Measurements from ENCODE around the gene TBC1D23. TPM values are rescaled to one million over a fixed set of nuclear protein-coding genes. Genes with fewer than 3 reads are reported as not detected.
A peak's percentile ranks its signal among the peaks of the same experiment; 100 is the strongest.
"Not testable (repeated sequence)": the region's sequence is repeated elsewhere in the genome, so short reads cannot be mapped to it uniquely, and the experiment has no call there.

Gene TBC1D23
- total and polyA plus RNA-seq, 7 donors: 9.9 to 47.8 (median 36.9) TPM

DNA sequence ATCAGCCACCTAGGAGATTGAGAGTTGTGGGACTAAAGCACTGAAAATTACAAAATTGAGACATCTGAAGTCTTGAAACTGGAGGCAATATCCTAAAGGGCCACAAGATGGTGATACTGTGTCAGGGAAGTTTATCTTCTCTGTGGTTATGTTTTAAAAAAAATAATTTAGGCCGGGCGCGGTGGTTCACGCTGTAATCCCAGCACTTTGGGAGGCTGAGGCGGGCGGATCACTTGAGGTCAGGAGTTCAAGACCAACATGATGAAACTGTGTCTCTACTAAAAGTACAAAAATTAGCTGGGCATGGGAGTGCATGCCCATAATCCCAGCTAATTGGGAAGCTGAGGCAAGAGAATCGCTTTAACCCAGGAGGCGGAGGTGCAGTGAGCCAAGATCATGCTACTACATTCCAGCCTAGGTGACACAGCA, 55.9 kb downstream of the TBC1D23 start:
- Histone ChIP-seq H3K9me3 (no peaks in the 10 kb centered on the region), H3K4me3 (no peak overlapping the region), H3K27ac (no peak overlapping the region), H3K36me3 (ENCODE audit: insufficient read depth in 1 of 2, low read depth in 1 of 2) (peaks cover 0 to 97% of the 10 kb centered on the region in 2 donors), H3K27me3 (ENCODE audit: insufficient read depth in 3 of 3, low read length in 2 of 3) (no peaks in the 10 kb centered on the region), H3K4me1 (no peaks in the 10 kb centered on the region)
- intact Hi-C loops (cut with DNase I): loop anchor here in 1 of 2 donors (5.0 kb wide), 1 partner anchor 271 kb away; no protein-coding TSS in a partner anchor
- ATAC-seq (peak; percentile 68 to 84 (median 74)), DNase-seq (peak in 1 of 2 donors; percentile 63)
- TF ChIP-seq, protein P1, sequence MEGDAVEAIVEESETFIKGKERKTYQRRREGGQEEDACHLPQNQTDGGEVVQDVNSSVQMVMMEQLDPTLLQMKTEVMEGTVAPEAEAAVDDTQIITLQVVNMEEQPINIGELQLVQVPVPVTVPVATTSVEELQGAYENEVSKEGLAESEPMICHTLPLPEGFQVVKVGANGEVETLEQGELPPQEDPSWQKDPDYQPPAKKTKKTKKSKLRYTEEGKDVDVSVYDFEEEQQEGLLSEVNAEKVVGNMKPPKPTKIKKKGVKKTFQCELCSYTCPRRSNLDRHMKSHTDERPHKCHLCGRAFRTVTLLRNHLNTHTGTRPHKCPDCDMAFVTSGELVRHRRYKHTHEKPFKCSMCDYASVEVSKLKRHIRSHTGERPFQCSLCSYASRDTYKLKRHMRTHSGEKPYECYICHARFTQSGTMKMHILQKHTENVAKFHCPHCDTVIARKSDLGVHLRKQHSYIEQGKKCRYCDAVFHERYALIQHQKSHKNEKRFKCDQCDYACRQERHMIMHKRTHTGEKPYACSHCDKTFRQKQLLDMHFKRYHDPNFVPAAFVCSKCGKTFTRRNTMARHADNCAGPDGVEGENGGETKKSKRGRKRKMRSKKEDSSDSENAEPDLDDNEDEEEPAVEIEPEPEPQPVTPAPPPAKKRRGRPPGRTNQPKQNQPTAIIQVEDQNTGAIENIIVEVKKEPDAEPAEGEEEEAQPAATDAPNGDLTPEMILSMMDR (IDR thresholded peaks at IDR 0.05): peak; percentile 64
- 46 to 59% (median 50%) methylated on average over 8 of the region's 8 CpGs for WGBS, 3 donors

DNA sequence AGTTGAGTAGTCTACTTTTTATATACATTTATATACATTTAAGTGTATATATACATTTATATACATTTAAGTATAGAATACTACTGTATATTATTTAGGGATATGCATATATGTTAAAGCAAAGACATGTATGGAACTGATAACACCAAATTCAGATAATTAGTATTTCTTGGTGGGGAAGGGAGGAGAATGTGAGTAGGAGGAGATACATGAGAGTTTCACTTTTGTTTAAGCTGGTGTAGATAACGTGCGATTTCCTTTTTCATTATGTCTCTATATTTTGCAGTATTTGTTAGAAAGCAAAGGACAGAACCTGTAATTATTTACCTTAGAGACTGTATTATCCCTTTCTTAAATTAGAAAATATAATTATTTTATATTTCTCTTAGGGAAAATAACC, 57.1 kb downstream of the TBC1D23 start:
- Histone ChIP-seq H3K36me3 (ENCODE audit: insufficient read depth in 1 of 2, low read depth in 1 of 2) (peaks cover 0 to 97% of the 10 kb centered on the region in 2 donors), H3K27ac (no peak overlapping the region), H3K4me3 (no peak overlapping the region), H3K4me1 (no peaks in the 10 kb centered on the region), H3K9me3 (no peaks in the 10 kb centered on the region), H3K27me3 (ENCODE audit: insufficient read depth in 3 of 3, low read length in 2 of 3) (no peaks in the 10 kb centered on the region)
- TF ChIP-seq, protein P1 (IDR thresholded peaks at IDR 0.05): no peak
- no peak for ATAC-seq
- 87 to 91% (median 89%) methylated on average over 2 of the region's 2 CpGs for WGBS, 3 donors
- intact Hi-C loops (cut with DNase I): loop anchor here in 1 of 2 donors (5.0 kb wide), 1 partner anchor 269 kb away; no protein-coding TSS in a partner anchor
- DNase-seq: no peak

DNA sequence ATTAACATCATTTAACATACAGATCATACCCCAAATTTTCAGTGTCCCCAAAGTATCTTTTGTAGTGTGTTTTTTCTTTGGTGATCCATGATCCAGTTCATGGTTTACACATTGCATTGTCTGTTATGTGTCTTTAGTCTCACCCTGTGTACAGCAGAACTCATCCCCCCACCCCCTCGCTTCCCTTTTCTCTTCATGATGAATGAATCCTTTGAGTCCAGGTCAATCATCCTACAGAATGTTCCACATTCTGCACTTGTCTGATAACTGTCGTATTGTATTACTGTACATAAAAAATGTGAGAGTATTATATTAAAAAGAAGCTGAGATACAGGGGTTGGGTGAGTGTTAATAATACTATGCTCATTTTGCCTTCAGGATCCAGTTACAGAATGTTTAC, 59.2 kb downstream of the TBC1D23 start:
- DNase-seq (no peak), ATAC-seq (no peak)
- no peaks in the 10 kb centered on the region for H3K27me3 ChIP-seq (ENCODE audit: insufficient read depth in 3 of 3, low read length in 2 of 3)
- intact Hi-C loops (cut with DNase I): loop anchor here in 1 of 2 donors (2.0 to 5.0 kb wide), 2 partner anchors 19 to 267 kb away; no protein-coding TSS in a partner anchor
- no peaks in the 10 kb centered on the region for H3K4me1 ChIP-seq
- H3K4me3 ChIP-seq: no peak overlapping the region
- H3K27ac ChIP-seq: no peak overlapping the region
- peaks cover 0 to 98% of the 10 kb centered on the region in 2 donors for H3K36me3 ChIP-seq (ENCODE audit: insufficient read depth in 1 of 2, low read depth in 1 of 2)
- 91 to 93% (median 92%) methylated on average over 2 of the region's 2 CpGs for WGBS, 3 donors
- no peaks in the 10 kb centered on the region for H3K9me3 ChIP-seq
- TF ChIP-seq, protein P1 (IDR thresholded peaks at IDR 0.05): no peak

DNA sequence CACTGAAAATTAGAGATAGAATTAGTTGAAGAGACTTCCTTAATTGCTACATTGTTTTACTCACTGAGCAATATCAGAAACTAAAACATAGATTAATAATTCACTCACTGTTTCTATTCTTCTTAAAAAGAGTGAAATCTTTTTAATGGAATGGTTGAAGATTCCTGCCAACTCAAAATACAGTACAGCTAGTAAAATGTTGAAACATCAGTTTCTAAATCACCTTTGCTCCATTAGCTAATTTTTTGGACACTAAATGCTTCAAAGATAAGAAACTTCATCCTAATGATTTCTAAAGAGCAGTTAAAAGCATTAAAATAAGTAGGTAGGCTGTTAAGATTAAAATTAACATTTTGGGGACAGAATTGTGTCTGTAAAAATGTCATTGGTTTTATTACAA, 63.3 kb downstream of the TBC1D23 start:
- ATAC-seq (no peak), DNase-seq (no peak)
- TF ChIP-seq, protein P1 (IDR thresholded peaks at IDR 0.05): no peak
- H3K9me3 ChIP-seq: no peaks in the 10 kb centered on the region
- H3K4me1 ChIP-seq: no peaks in the 10 kb centered on the region
- H3K4me3 ChIP-seq: no peak overlapping the region
- H3K27ac ChIP-seq: no peak overlapping the region
- intact Hi-C loops (cut with DNase I): no loop called here
- H3K36me3 ChIP-seq (ENCODE audit: insufficient read depth in 1 of 2, low read depth in 1 of 2): peaks cover 0 to 79% of the 10 kb centered on the region in 2 donors
- H3K27me3 ChIP-seq (ENCODE audit: insufficient read depth in 3 of 3, low read length in 2 of 3): no peaks in the 10 kb centered on the region

DNA sequence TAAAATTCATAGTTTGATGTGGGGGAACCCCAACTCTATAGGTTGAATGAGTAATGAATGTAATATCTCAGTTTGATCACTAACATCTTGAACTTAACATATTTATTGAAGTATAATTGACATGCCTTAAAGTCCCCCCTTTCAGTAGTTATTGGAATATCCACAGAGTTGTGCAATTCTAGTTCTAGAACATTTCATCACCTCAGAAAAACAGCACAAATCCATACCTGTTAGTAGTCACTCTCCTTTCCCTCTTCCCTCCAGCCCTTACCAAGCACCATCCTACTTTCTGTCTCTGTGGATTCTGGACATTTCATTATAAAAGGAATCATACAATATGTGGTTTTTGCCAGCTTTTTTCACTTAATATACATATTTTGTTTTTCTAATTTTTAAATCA, 65.0 kb downstream of the TBC1D23 start:
- ATAC-seq: no peak
- peaks cover 0 to 61% of the 10 kb centered on the region in 2 donors for H3K36me3 ChIP-seq (ENCODE audit: insufficient read depth in 1 of 2, low read depth in 1 of 2)
- no peak overlapping the region for H3K4me3 ChIP-seq
- H3K9me3 ChIP-seq: no peaks in the 10 kb centered on the region
- no peaks in the 10 kb centered on the region for H3K27me3 ChIP-seq (ENCODE audit: insufficient read depth in 3 of 3, low read length in 2 of 3)
- TF ChIP-seq, protein P1 (IDR thresholded peaks at IDR 0.05): no peak
- no peaks in the 10 kb centered on the region for H3K4me1 ChIP-seq
- no peak overlapping the region for H3K27ac ChIP-seq
- intact Hi-C loops (cut with DNase I): no loop called here
- no peak for DNase-seq

DNA sequence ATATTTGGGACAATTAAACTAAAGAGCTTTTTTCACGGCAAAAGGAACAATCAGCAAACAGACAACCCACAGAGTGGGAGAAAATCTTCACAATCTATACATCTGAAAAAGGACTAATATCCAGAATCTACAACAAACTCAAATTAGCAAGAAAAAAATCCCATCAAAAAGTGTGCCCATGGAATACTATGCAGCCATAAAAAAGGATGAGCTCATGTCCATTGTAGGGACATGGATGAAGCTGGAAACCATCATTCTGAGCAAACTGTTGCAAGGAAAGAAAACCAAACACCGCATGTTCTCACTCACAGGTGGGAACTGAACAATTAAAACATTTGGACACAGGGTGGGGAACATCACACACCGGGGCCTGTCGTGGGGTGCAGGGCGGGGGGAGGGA, 66.6 kb downstream of the TBC1D23 start:
- 98 to 100% (median 98%) methylated on average over 5 of the region's 5 CpGs for WGBS, 3 donors
- intact Hi-C loops (cut with DNase I); H3K27me3 ChIP-seq (ENCODE audit: insufficient read depth in 3 of 3, low read length in 2 of 3); H3K4me1 ChIP-seq; DNase-seq; ATAC-seq; H3K9me3 ChIP-seq; H3K27ac ChIP-seq; H3K4me3 ChIP-seq: not testable (repeated sequence)
- peaks cover 0 to 45% of the 10 kb centered on the region in 2 donors for H3K36me3 ChIP-seq (ENCODE audit: insufficient read depth in 1 of 2, low read depth in 1 of 2)
